H9 (cell line): Measurements from ENCODE around the gene NCAM1. TPM values are rescaled to one million over a fixed set of nuclear protein-coding genes. Genes with fewer than 3 reads are reported as not detected.

Experiments used
- DNase-seq: peaks from one replicate; pipeline ENCODE4 v3.0.0-alpha.2; 2017
- H2AFZ ChIP-seq: one replicate; pipeline ENCODE4 v1.6.1; 2013; ENCODE audit warnings: mild to moderate bottlenecking, low read length, control low read depth, moderate library complexity
- H2AK5ac ChIP-seq: 2 replicates; pipeline ENCODE4 v1.6.1; 2013; ENCODE audit warnings: low read length, control low read depth, mixed read lengths; ENCODE audit not compliant: insufficient read length
- H2BK120ac ChIP-seq: one replicate; pipeline ENCODE4 v1.6.1; 2013; ENCODE audit warnings: low read depth, mild to moderate bottlenecking, low read length, control low read depth, inconsistent platforms; ENCODE audit not compliant: poor library complexity, severe bottlenecking
- H2BK12ac ChIP-seq: 2 replicates; pipeline ENCODE4 v1.6.1; 2013; ENCODE audit warnings: low read length, control low read depth, mixed read lengths, low read depth; ENCODE audit not compliant: insufficient read length
- H2BK15ac ChIP-seq: 2 replicates; pipeline ENCODE4 v1.6.1; 2013; ENCODE audit warnings: low read depth, low read length, control low read depth
- H2BK20ac ChIP-seq: one replicate; pipeline ENCODE4 v1.6.1; 2013; ENCODE audit warnings: low read depth, mild to moderate bottlenecking, low read length, control low read depth, inconsistent platforms; ENCODE audit not compliant: poor library complexity, severe bottlenecking
- H2BK5ac ChIP-seq: 2 replicates; pipeline ENCODE4 v1.6.1; 2013; ENCODE audit warnings: low read length, control low read depth, mixed read lengths; ENCODE audit not compliant: insufficient read length
- H3K14ac ChIP-seq: 2 replicates; pipeline ENCODE4 v1.6.1; 2013; ENCODE audit warnings: low read length, control low read depth; ENCODE audit not compliant: insufficient read depth
- H3K18ac ChIP-seq: 2 replicates; pipeline ENCODE4 v1.6.1; 2013; ENCODE audit warnings: low read depth, mild to moderate bottlenecking, mixed read lengths, low read length, control low read depth; ENCODE audit not compliant: insufficient read length
- H3K23ac ChIP-seq: 2 replicates; pipeline ENCODE4 v1.6.1; 2013; ENCODE audit warnings: low read length, control low read depth, mixed read lengths, low read depth; ENCODE audit not compliant: insufficient read length
- H3K23me2 ChIP-seq: 2 replicates; pipeline ENCODE4 v1.6.1; 2013; ENCODE audit warnings: low read depth, mild to moderate bottlenecking, mixed read lengths, low read length, control low read depth; ENCODE audit not compliant: insufficient read length, poor library complexity, severe bottlenecking
- H3K27ac ChIP-seq: 2 replicates; pipeline ENCODE4 v1.5.1; 2013; ENCODE audit warnings: low read length, control low read depth, mixed read lengths, low read depth; ENCODE audit not compliant: insufficient read length
- H3K27me3 ChIP-seq: 2 replicates; pipeline ENCODE4 v1.6.1; 2013; ENCODE audit warnings: low read length, control low read depth, inconsistent platforms; ENCODE audit not compliant: insufficient read depth
- H3K4ac ChIP-seq: 2 replicates; pipeline ENCODE4 v1.6.1; 2013; ENCODE audit warnings: low read depth, mild to moderate bottlenecking, control low read depth, inconsistent platforms, low read length, moderate library complexity
- H3K4me1 ChIP-seq: 2 replicates; pipeline ENCODE4 v1.6.1; 2013; ENCODE audit warnings: low read length, control low read depth, inconsistent platforms; ENCODE audit not compliant: insufficient read depth
- H3K4me2 ChIP-seq: 2 replicates; pipeline ENCODE4 v1.6.1; 2013; ENCODE audit warnings: low read length, control low read depth, mixed read lengths; ENCODE audit not compliant: insufficient read length, insufficient read depth
- H3K56ac ChIP-seq: 2 replicates; pipeline ENCODE4 v1.6.1; 2013; ENCODE audit warnings: low read depth, mild to moderate bottlenecking, mixed read lengths, low read length, control low read depth; ENCODE audit not compliant: insufficient read length
- H3K79me1 ChIP-seq: 2 replicates; pipeline ENCODE4 v1.6.1; 2013; ENCODE audit warnings: low read depth, mild to moderate bottlenecking, moderate library complexity, low read length, control low read depth, inconsistent platforms; ENCODE audit not compliant: insufficient read depth, poor library complexity, severe bottlenecking
- H3K79me2 ChIP-seq: 2 replicates; pipeline ENCODE4 v1.6.1; 2013; ENCODE audit warnings: low read length, control low read depth, inconsistent platforms; ENCODE audit not compliant: insufficient read depth
- H3K9ac ChIP-seq: 2 replicates; pipeline ENCODE4 v1.6.1; 2013; ENCODE audit warnings: low read length, control low read depth, mixed read lengths; ENCODE audit not compliant: insufficient read length; ENCODE audit errors: extremely low read depth
- H3K9me3 ChIP-seq: one replicate; pipeline ENCODE4 v1.6.1; 2013; ENCODE audit warnings: low read depth, low read length, inconsistent platforms; ENCODE audit not compliant: control insufficient read depth
- H3T11ph ChIP-seq: one replicate; pipeline ENCODE4 v1.6.1; 2013; ENCODE audit warnings: mild to moderate bottlenecking, low read length, control low read depth, inconsistent platforms
- H4K20me1 ChIP-seq: one replicate; pipeline ENCODE4 v1.6.1; 2013; ENCODE audit not compliant: control insufficient read depth, insufficient read length, insufficient read depth
- H4K5ac ChIP-seq: 2 replicates; pipeline ENCODE4 v1.6.1; 2013; ENCODE audit warnings: low read depth, mild to moderate bottlenecking, mixed read lengths, low read length, control low read depth; ENCODE audit not compliant: insufficient read length
- H4K8ac ChIP-seq: replicated peaks from 2 replicates; pipeline ENCODE4 v1.6.1; 2013; ENCODE audit warnings: low read length, control low read depth, mixed read lengths, low read depth; ENCODE audit not compliant: insufficient read length
- H4K91ac ChIP-seq: 2 replicates; pipeline ENCODE4 v1.6.1; 2013; ENCODE audit warnings: low read depth, mild to moderate bottlenecking, moderate library complexity, mixed read lengths, low read length, control low read depth; ENCODE audit not compliant: insufficient read length
- H3K27ac Mint-ChIP-seq, 3 experiments: 2 replicates in 2 of 3; 3 replicates in 1 of 3; pipeline ENCODE4 v1.8.0; 2020 to 2021; ENCODE audit warnings: mixed read lengths in 3 of 3, mild to moderate bottlenecking in 1 of 3, moderate library complexity in 1 of 3
- H3K27me3 Mint-ChIP-seq: 2 replicates; pipeline ENCODE4 v1.8.0; 2021; ENCODE audit warnings: low read depth, mild to moderate bottlenecking, moderate library complexity, mixed read lengths
- H3K36me3 Mint-ChIP-seq, 3 experiments: 2 replicates in 2 of 3; 3 replicates in 1 of 3; pipeline ENCODE4 v1.8.0; 2020 to 2021; ENCODE audit warnings: low read depth in 3 of 3, mixed read lengths in 3 of 3; ENCODE audit not compliant: insufficient read depth in 1 of 3
- H3K4me1 Mint-ChIP-seq, 2 experiments: 2 replicates each; pipeline ENCODE4 v1.8.0; 2020; ENCODE audit warnings: mixed read lengths in 2 of 2
- H3K4me3 Mint-ChIP-seq, 2 experiments: 2 replicates in 1 of 2; 3 replicates in 1 of 2; pipeline ENCODE4 v1.8.0; 2020 to 2021; ENCODE audit warnings: mild to moderate bottlenecking in 2 of 2, mixed read lengths in 2 of 2, moderate library complexity in 1 of 2
- H3K9me3 Mint-ChIP-seq, 2 experiments: 2 replicates in 1 of 2; 3 replicates in 1 of 2; pipeline ENCODE4 v1.8.0; 2020; ENCODE audit warnings: mild to moderate bottlenecking in 2 of 2, mixed read lengths in 2 of 2, moderate library complexity in 1 of 2
- CTCF ChIP-seq: fragments of 200-600 bp; sonication (generic); conservative IDR thresholded peaks from 3 replicates; pipeline ENCODE4 v1.8.0; 2021; ENCODE audit warnings: antibody characterized with exemption, mild to moderate bottlenecking
- WGBS: extraction: QIAGEN DNeasy Blood & Tissue Kit; methylation state at CpG from one replicate; pipeline ENCODE4 v1.1.7; 2013; ENCODE audit warnings: missing lambda C conversion rate, low lambda C conversion rate, mixed read lengths; ENCODE audit not compliant: insufficient read length; ENCODE audit errors: extremely low coverage; 5-methylcytosine and 5-hydroxymethylcytosine counted together
- total RNA-seq: library from RNA; stranded (reverse); gene quantifications from 2 replicates; pipeline ENCODE4 v1.2.1, GENCODE V29; 2021

Gene NCAM1
- total RNA-seq, 1 experiment from 2014 or later, result 2.5 TPM

DNA sequence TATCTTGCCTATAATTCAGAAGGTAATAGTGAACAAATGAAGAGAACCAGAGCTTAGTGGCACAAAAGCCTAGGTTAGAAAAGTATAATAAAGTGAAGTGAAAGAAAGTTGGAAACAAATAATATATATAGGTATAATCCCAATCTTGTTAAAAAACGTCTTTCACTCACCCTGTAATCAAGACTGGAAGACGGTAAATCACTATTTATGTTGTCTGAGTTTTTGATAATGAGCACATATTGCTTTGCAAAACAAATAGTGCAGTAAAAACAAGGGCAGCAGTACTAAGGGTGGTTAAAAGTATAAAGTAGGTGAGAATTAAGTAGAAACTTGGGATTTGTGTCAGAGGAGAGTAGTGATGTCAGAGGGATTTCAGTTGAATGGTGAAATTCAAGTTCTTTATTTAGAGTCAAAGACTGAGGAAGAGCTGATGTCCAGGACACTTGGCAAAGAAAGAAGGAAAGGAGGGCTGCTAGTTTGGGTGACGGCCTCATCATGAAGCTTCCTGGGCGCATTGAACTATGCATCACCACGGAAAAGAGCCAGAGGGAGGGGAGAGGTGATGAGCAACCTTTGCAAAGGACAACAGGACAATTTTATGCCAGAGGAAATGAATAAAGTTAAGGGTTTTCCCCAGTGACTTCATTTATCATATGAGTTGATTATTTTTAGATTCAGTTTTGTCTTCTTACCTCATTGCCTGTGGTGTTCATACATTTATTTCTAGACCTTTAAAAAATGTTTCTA is 11.4 kb downstream of the NCAM1 start:
- Histone ChIP-seq H3K79me2 (no peaks in the 10 kb centered on the region), H2AK5ac (no peak overlapping the region), H3K23me2 (no peaks in the 10 kb centered on the region), H3K9ac (no peak overlapping the region), H4K5ac (no peak overlapping the region), H2BK5ac (no peak overlapping the region), H4K20me1 (no peaks in the 10 kb centered on the region), H3K14ac (no peak overlapping the region), H3K18ac (no peak overlapping the region), H2BK120ac (no peak overlapping the region), H3K4me2 (no peak overlapping the region), H3K27ac (no peak overlapping the region), H3K4me1 (peaks cover 3% of the 10 kb centered on the region; the same call in 1 of the 2 replicates), H2AFZ (no peak overlapping the region), H2BK15ac (no peak overlapping the region), H4K8ac (no peak overlapping the region), H2BK12ac (no peak overlapping the region), H4K91ac (no peak overlapping the region), H3K9me3 (no peaks in the 10 kb centered on the region), H3K23ac (no peak overlapping the region), H3K27me3 (no peaks in the 10 kb centered on the region), H3T11ph (no peak overlapping the region), H3K4ac (no peak overlapping the region), H2BK20ac (no peak overlapping the region), H3K79me1 (no peaks in the 10 kb centered on the region), H3K56ac (no peak overlapping the region)
- no peak for TF ChIP-seq CTCF
- Mint-ChIP-seq H3K9me3 (no peaks in the 10 kb centered on the region), H3K27me3 (peaks cover 3% of the 10 kb centered on the region), H3K4me1 (peaks cover 7 to 8% of the 10 kb centered on the region in 2 experiments), H3K36me3 (no peaks in the 10 kb centered on the region), H3K4me3 (no peak overlapping the region), H3K27ac (no peak overlapping the region)
- WGBS, result no CpG with 5 or more reads among the region's 5 CpGs
- DNase-seq, result no peak
